Fibroblast of the aortic adventitia (primary cell): ENCODE data around the gene RTN1. TPM values are rescaled to one million over a fixed set of nuclear protein-coding genes. Genes with fewer than 3 reads are reported as not detected.

Experiments used
- DNase-seq: peaks from one replicate; pipeline ENCODE4 v3.0.0-alpha.2; 2010; ENCODE audit warnings: low read depth
- H3K4me3 ChIP-seq: 2 replicates; pipeline ENCODE4 v1.5.1; 2011; ENCODE audit warnings: low read depth, mild to moderate bottlenecking, control low read depth, low read length, moderate library complexity
- total RNA-seq: library from RNA; depleted of rRNA; stranded (reverse); fragments of >200 nt; gene quantifications from 2 replicates; pipeline ENCODE4 v1.2.3, GENCODE V29; 2012; ENCODE audit warnings: low replicate concordance
- TF ChIP-seq, protein P1 (sequence below): IDR thresholded peaks from 2 replicates; pipeline ENCODE4 v1.5.1; 2011; ENCODE audit warnings: mild to moderate bottlenecking, low read length, control low read depth, inconsistent platforms; ENCODE audit not compliant: insufficient read depth

The RTN1 gene
- total RNA-seq, 1 donor = 0.27 TPM

DNA sequence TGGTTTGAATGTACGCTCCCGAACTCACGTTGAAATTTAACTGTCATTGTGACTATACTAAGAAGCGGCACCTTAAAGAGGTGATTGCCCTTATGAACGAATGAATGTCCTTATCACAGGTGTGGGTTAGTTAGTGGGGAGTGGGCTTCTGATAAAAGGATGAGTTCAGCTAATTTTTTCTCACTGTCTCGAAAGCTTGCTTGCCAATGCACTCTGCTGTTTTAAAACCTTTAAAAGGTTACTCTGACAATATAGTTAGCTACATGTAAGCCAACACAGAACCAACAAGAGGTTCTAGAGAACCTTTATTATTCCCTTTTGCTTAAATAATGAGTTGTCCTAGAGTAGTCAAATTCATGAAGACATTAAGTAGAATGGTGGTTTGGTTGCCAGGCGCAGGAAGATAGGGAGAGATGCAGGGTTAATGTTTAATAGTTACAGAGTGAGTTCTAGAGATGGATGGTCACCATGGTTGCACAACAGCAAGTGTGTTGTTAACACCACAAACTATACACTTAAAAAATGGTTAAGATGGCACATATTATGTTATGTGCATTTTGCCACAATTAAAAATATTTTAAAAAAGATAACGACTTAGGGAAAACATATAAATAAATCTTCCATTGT is 26.3 kb downstream of the RTN1 start:
- H3K4me3 ChIP-seq = no peak overlapping the region
- TF ChIP-seq, protein P1, sequence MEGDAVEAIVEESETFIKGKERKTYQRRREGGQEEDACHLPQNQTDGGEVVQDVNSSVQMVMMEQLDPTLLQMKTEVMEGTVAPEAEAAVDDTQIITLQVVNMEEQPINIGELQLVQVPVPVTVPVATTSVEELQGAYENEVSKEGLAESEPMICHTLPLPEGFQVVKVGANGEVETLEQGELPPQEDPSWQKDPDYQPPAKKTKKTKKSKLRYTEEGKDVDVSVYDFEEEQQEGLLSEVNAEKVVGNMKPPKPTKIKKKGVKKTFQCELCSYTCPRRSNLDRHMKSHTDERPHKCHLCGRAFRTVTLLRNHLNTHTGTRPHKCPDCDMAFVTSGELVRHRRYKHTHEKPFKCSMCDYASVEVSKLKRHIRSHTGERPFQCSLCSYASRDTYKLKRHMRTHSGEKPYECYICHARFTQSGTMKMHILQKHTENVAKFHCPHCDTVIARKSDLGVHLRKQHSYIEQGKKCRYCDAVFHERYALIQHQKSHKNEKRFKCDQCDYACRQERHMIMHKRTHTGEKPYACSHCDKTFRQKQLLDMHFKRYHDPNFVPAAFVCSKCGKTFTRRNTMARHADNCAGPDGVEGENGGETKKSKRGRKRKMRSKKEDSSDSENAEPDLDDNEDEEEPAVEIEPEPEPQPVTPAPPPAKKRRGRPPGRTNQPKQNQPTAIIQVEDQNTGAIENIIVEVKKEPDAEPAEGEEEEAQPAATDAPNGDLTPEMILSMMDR = no peak
- no peak for DNase-seq

DNA sequence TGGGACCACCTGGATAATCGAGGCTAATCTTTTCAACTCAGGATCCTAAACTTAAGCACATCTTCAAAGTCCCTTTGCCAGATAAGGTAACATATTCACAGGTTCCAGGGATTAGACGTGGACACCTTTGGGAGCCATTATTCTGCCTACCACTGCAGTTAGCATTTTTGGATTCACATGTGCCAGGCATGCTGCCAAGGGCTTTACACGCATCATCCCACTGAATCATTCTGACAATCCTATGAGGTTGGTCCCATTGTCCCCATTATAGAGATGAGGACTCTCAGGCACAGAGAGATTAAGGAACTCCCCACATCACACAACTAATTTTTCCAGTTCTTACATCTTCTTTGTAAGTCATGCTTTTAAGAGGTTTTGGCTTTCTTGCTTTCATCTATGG is 34.5 kb downstream of the RTN1 start:
- no peak for DNase-seq
- TF ChIP-seq, protein P1 = no peak
- no peak overlapping the region for H3K4me3 ChIP-seq

DNA sequence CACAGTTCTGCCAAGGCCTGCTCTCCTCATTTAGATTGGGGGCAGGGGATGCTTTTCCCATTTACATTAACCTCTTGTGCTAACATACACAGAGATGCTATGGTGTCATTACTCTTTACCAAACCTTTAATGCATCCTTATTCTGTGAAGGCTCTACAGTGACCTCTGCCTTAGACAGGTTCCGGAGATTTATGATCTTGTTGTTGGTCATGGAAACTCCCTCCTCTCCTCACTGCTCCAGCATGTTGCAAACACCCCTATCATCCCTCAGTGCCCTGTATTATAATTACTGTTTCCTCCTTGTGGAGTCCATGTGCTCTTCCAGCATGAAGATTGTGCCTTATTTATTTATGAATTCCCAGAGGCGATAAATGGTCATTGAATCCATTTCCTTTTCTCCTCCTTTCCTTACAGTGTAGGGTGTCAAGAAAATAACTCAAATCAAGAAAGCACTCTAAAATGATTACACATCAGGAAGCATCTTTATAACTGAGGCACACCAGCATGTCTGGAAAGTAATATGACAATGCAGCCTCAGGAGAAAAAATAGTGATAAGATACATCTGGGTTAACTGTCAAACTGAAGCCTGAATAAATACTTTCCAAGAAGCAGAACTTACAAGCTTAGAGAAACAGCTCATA is 37.8 kb downstream of the RTN1 start:
- H3K4me3 ChIP-seq = no peak overlapping the region
- no peak for DNase-seq
- TF ChIP-seq, protein P1 = no peak

DNA sequence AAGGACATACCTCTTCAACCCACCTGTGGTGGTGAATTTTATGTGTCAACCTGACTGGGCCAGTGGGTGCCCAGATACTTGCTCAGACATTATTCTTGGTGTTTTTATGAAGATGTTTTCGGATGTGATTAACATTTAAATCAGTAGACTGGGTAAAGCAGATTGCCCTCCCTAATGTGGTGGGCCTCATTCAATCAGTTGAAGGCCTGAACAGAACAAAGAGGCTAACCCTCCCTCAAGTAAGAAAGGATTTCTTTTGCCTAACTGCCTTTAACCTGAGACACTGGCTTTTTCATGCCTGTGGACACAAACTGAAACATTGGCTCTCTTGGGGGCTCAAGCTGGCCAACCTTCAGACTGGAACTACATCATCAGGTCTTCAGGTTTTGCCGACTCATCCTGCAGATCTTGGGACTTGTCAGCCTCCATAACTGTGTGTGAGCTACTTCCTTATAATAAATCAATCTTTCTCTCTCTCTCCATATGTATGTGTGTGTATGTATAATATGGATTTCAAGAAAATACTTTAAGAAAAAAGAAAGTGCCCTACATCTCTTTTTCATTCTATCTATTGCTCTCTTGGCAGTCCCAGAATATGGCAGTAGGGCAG is 39.4 kb downstream of the RTN1 start:
- no peak for DNase-seq
- H3K4me3 ChIP-seq = no peak overlapping the region
- TF ChIP-seq, protein P1 = no peak

DNA sequence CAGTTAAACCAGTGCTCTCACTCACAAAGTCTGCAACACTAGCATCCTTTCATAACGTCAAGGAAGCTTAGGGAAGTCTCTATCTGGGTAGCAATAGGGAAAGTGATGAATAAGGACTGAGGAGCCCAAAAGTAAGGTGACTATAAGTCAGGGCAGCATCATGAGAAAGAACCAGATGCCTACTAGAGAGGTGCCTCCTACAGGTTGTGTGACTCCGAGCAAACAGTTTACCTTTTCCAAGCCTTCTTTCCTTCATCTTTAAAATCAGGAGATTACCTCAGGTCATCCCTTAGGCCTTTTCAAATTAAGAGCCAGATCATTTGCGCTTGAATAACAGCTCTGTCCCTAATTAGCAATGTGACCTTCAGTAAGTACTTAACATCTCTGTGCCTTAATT is 40.2 kb downstream of the RTN1 start:
- no peak for DNase-seq
- TF ChIP-seq, protein P1 = no peak
- no peak overlapping the region for H3K4me3 ChIP-seq

DNA sequence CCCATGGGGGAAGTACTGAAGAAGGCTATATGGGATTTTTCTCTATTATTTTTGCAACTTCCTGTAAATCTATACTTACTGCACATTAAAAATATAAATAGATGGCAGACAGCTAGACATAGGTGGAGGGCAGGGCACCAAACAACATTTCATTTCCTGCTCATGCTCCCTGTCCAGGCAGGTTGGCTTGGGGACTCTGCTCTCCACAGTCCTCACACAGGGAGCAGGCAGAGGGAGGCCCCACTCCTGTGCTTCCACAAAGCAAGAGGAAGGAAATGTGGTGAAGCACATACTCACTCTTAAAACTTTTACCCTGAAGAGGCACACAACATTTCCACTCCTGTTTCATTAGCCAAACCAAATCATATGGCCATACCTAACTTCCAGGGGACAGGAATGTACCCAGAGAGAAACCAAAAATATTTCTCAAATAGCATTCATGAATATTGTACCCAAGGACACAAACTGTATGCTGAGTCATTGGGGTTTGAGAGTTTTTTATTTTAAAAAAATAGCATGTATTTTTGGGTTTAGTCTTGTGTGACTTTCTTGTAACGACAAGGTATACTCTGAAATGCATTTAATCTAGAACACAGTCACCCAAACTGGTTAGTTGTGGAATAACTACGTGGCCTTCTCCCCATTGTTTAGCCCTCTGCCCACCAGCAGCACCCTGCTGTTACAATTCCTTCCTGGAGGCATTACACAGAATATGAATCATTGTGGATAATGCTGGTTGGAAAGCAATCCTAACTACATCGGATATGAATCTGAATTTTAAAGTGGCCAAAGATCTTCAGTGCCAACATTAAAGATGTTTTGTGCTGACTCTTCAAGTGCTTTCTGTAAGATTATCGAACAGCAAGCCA is 40.9 kb downstream of the RTN1 start:
- DNase-seq = peak; percentile 58
- no peak overlapping the region for H3K4me3 ChIP-seq
- TF ChIP-seq, protein P1 = peak; percentile 25
